ENCODE measurements around the gene SDK1. TPM values are rescaled to one million over a fixed set of nuclear protein-coding genes. Genes with fewer than 3 reads are reported as not detected.

The SDK1 gene
- total and polyA plus RNA-seq, 2 of the 8 experiments (the other 6 are each of a cell fraction or from before 2014, with no cell fraction given): 3.3 to 7.2 TPM

DNA sequence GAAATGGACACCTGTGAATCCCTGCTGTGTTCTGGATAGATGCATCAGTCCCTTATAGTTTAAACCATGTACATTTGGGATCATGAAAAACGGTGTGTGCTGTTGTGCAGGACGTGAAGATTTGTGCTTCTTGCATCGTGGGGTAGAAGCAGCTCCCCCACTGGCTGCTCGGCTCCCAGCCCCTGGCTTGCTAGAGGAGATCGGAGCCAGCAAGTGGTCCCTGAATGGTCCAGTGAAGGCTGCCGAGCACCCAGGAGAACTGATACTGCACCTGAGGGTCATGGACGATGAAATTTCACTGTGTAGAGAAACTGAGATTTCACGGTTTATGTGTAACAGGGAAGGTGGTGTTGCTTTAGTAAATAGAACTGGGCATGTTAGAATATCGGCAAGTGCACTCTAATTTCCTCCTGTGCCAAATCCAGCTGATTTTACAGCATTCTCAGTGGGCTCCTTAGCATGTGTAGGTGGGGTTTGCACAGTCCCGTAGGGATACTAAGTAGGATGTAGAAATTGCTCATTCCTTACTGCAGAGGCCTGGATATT, 726.0 kb downstream of the SDK1 start:
- no peak overlapping the region for H4K8ac ChIP-seq (ENCODE audit: extremely low read depth, insufficient read depth, low read length)
- H2BK20ac ChIP-seq (ENCODE audit: low read length): no peak overlapping the region
- H3K79me1 ChIP-seq (ENCODE audit: low read depth, low read length): no peaks in the 10 kb centered on the region
- no peak overlapping the region for H2BK5ac ChIP-seq (ENCODE audit: low read depth, low read length)
- H3K56ac ChIP-seq (replicated peaks; ENCODE audit: insufficient read length, low read depth, low read length): no peak overlapping the region
- no peak overlapping the region for H4K91ac ChIP-seq (replicated peaks; ENCODE audit: insufficient read length, low read length)
- no peak overlapping the region for H2AK5ac ChIP-seq (ENCODE audit: low read depth, low read length)
- FAIRE-seq (no peak), DNase-seq (ENCODE audit: low read depth in 1 of 2, low spot score in 2 of 2) (no peak)
- no peaks in the 10 kb centered on the region for H3K79me2 ChIP-seq (ENCODE audit: control insufficient read depth in 1 of 2, insufficient read depth in 2 of 2, low read length in 2 of 2)
- no peaks in the 10 kb centered on the region for H3K27me3 ChIP-seq (replicated peaks in 1 of 4; ENCODE audit: control insufficient read depth in 3 of 4, extremely low read depth in 1 of 4, insufficient read depth in 3 of 4, low read length in 3 of 4)
- H2BK120ac ChIP-seq (replicated peaks; ENCODE audit: low read depth, low read length): no peak overlapping the region
- H3K4me2 ChIP-seq (ENCODE audit: insufficient read depth in 1 of 2, low read depth in 2 of 2, low read length in 2 of 2): no peak overlapping the region
- no peaks in the 10 kb centered on the region for H3K23me2 ChIP-seq (ENCODE audit: low read depth, low read length)
- no peak overlapping the region for H3K9ac ChIP-seq (replicated peaks in 1 of 4; ENCODE audit: extremely low read depth in 1 of 4, low read depth in 3 of 4, low read length in 3 of 4)
- H3K4me3 ChIP-seq (ENCODE audit: extremely low read depth in 1 of 4, insufficient read depth in 2 of 4, low read depth in 3 of 4, low read length in 4 of 4): no peak overlapping the region
- H3K18ac ChIP-seq (ENCODE audit: extremely low read depth, low read length): no peak overlapping the region
- H4K5ac ChIP-seq (ENCODE audit: insufficient read length, low read depth, low read length): no peak overlapping the region
- H3K27ac ChIP-seq (ENCODE audit: low read depth, low read length): no peak overlapping the region
- no peak overlapping the region for H3K4ac ChIP-seq (replicated peaks; ENCODE audit: insufficient read length, low read depth, low read length)
- H3K23ac ChIP-seq (ENCODE audit: insufficient read length): no peak overlapping the region
- H2BK15ac ChIP-seq (ENCODE audit: low read length): no peak overlapping the region
- no peak overlapping the region for H2AFZ ChIP-seq (ENCODE audit: low read length)
- H4K20me1 ChIP-seq (replicated peaks in 1 of 2; ENCODE audit: control insufficient read depth in 1 of 2, insufficient read depth in 2 of 2, low read length in 2 of 2): no peaks in the 10 kb centered on the region
- H3K4me1 ChIP-seq (replicated peaks in 1 of 4; ENCODE audit: control insufficient read depth in 3 of 4, insufficient read depth in 4 of 4, low read length in 3 of 4): peaks cover 0 to 5% (median 2%) of the 10 kb centered on the region in 4 experiments; a peak in 2 of 7 replicates
- TF ChIP-seq KDM4A (IDR thresholded peaks at IDR 0.05; ENCODE audit: low read depth, low read length, severe bottlenecking): no peak
- no peak for TF ChIP-seq TAF1 (IDR thresholded peaks at IDR 0.05; ENCODE audit: low read depth, low read length)
- TF ChIP-seq CBX5 (IDR thresholded peaks at IDR 0.05; ENCODE audit: low read depth, low read length): no peak
- TF ChIP-seq RBBP5 (IDR thresholded peaks at IDR 0.05; ENCODE audit: borderline replicate concordance, low read depth, low read length): no peak
- no peak for TF ChIP-seq TCF12 (IDR thresholded peaks at IDR 0.05; ENCODE audit: low read depth, low read length)
- no peak for TF ChIP-seq GABPA (IDR thresholded peaks at IDR 0.05; ENCODE audit: borderline replicate concordance, insufficient read depth, low read length)
- no peak for TF ChIP-seq SUZ12 (IDR thresholded peaks at IDR 0.05; ENCODE audit: low read length)
- TF ChIP-seq TAF7 (optimal IDR thresholded peaks at IDR 0.05; ENCODE audit: borderline replicate concordance, low read depth, low read length): no peak
- TF ChIP-seq POLR2AphosphoS5 (IDR thresholded peaks at IDR 0.05; ENCODE audit: low read depth, low read length): no peak
- TF ChIP-seq RAD21 (IDR thresholded peaks at IDR 0.05 in 1 of 2, conservative IDR thresholded peaks at IDR 0.05 in 1 of 2; ENCODE audit: low read depth in 2 of 2, low read length in 2 of 2): no peak
- no peaks in the 10 kb centered on the region for H3K9me3 ChIP-seq (ENCODE audit: insufficient read depth in 2 of 2, low read depth in 1 of 2, low read length in 1 of 2)
- H3K36me3 ChIP-seq (ENCODE audit: control insufficient read depth in 2 of 4, insufficient read depth in 4 of 4, low read length in 3 of 4): no peaks in the 10 kb centered on the region
- POLR2A ChIA-PET (ENCODE audit: partially characterized antibody): interaction anchor here (0.8 kb wide), 1 partner anchor 14 kb away, joined by 3 read pairs; no protein-coding TSS in a partner anchor
- WGBS, 2 experiments (ENCODE audit: extremely low coverage in 1 of 2, insufficient coverage in 1 of 2, insufficient read length in 1 of 2, insufficient replicate concordance in 2 of 2, low coverage in 1 of 2, low lambda C conversion rate in 2 of 2, missing lambda C conversion rate in 1 of 2): 86% methylated on average over 10 of the region's 10 CpGs; no CpG with 5 or more reads in 1 of the 2 experiments
- no peak overlapping the region for H3K14ac ChIP-seq (ENCODE audit: insufficient read length)
- H2BK12ac ChIP-seq (ENCODE audit: low read depth, low read length): no peak overlapping the region
- CTCF ChIA-PET (ENCODE audit: partially characterized antibody): interaction anchor here (0.8 to 1.7 kb wide), 3 partner anchors 19 to 120 kb away, joined by 3 read pairs; no protein-coding TSS in a partner anchor
